Cerebellar cortex (tissue), 1 donor: ENCODE data around the gene SLX4IP.
A peak's percentile ranks its signal among the peaks of the same experiment; 100 is the strongest.

Source experiments
- DNase-seq: peaks from one replicate; pipeline ENCODE4 v3.0.0-alpha.2; 2015; ENCODE audit warnings: low spot score

The SLX4IP gene

GRCh38 chr20:10496465-10496864 is 61.4 kb downstream of the SLX4IP start:
- no peak for DNase-seq

GRCh38 chr20:10497283-10497682 is 62.2 kb downstream of the SLX4IP start:
- no peak for DNase-seq

- DNase-seq = no peak
These were observed 62.7 kb downstream of the SLX4IP start for GRCh38 chr20:10497791-10498190.

GRCh38 chr20:10498200-10498599 is 63.1 kb downstream of the SLX4IP start:
- DNase-seq = no peak

GRCh38 chr20:10501402-10501801 is 66.3 kb downstream of the SLX4IP start:
- peak; percentile 16 for DNase-seq

GRCh38 chr20:10502098-10502526 is 67.0 kb downstream of the SLX4IP start:
- no peak for DNase-seq

GRCh38 chr20:10504608-10504993 is 69.5 kb downstream of the SLX4IP start:
- no peak for DNase-seq

- no peak for DNase-seq
These were observed 70.1 kb downstream of the SLX4IP start for GRCh38 chr20:10504994-10505730.

- DNase-seq = no peak
These were observed 70.7 kb downstream of the SLX4IP start for GRCh38 chr20:10505827-10506226.

- DNase-seq = no peak
These were observed 71.9 kb downstream of the SLX4IP start for GRCh38 chr20:10507052-10507451.

- no peak for DNase-seq
These were observed 73.0 kb downstream of the SLX4IP start for GRCh38 chr20:10508060-10508459.

- DNase-seq = no peak
These were observed 73.6 kb downstream of the SLX4IP start for GRCh38 chr20:10508468-10509251.

- DNase-seq = no peak
These were observed 74.3 kb downstream of the SLX4IP start for GRCh38 chr20:10509376-10509775.

GRCh38 chr20:10510216-10510615 is 75.1 kb downstream of the SLX4IP start:
- DNase-seq = no peak

- DNase-seq = no peak
These were observed 76.0 kb downstream of the SLX4IP start for GRCh38 chr20:10511170-10511508.

GRCh38 chr20:10511509-10512251 is 76.6 kb downstream of the SLX4IP start:
- DNase-seq = peak; percentile 45

GRCh38 chr20:10513061-10513460 is 78.0 kb downstream of the SLX4IP start:
- DNase-seq = no peak

GRCh38 chr20:10513931-10514575 is 78.9 kb downstream of the SLX4IP start:
- DNase-seq = no peak

GRCh38 chr20:10516529-10516928 is 81.4 kb downstream of the SLX4IP start:
- no peak for DNase-seq

- no peak for DNase-seq
These were observed 84.4 kb downstream of the SLX4IP start for GRCh38 chr20:10519361-10520046.

- no peak for DNase-seq
These were observed 85.4 kb downstream of the SLX4IP start for GRCh38 chr20:10520528-10520927.
